ENCODE results near the gene TMEM132C.

- TF ChIP-seq CTCF (IDR thresholded peaks at IDR 0.05; ENCODE audit: poor library complexity) (no peak), EZH2 (IDR thresholded peaks at IDR 0.05; ENCODE audit: borderline replicate concordance) (no peak)
Measured at GRCh38 chr12:128534906-128535305, 267.9 kb downstream of the TMEM132C start.
